ENCODE data around the gene TM4SF4.

- TF ChIP-seq CTCF (IDR thresholded peaks at IDR 0.05; ENCODE audit: insufficient read depth, low read depth, low read length) (peak; percentile 18), EZH2 (IDR thresholded peaks at IDR 0.05; ENCODE audit: insufficient read depth, low read length) (no peak)
These were observed 53.2 kb downstream of the TM4SF4 start for GRCh38 chr3:149527531-149528339.

All from astrocyte (in vitro differentiated cells and primary cell).